OCI-LY1 (cell line): ENCODE results near the gene PMM1.

Experiments used
- CTCF ChIP-seq: fragments of 200-600 bp; sonication (generic), shearing (Covaris generic); IDR thresholded peaks from 2 replicates; pipeline ENCODE4 v1.5.1; 2017; ENCODE audit warnings: mild to moderate bottlenecking, antibody characterized with exemption, low read length, moderate library complexity, mixed read lengths
- EZH2 ChIP-seq: fragments of 200-600 bp; sonication (generic), shearing (Covaris generic); IDR thresholded peaks from 2 replicates; pipeline ENCODE4 v1.8.0; 2017; ENCODE audit warnings: borderline replicate concordance, mixed run types, mild to moderate bottlenecking, antibody characterized with exemption, low read length, moderate library complexity, mixed read lengths

GRCh38 chr22:41560095-41560471 is 29.6 kb downstream of the PMM1 start:
- TF ChIP-seq CTCF (no peak), EZH2 (no peak)
